ENCODE results near the gene DROSHA. TPM values are rescaled to one million over a fixed set of nuclear protein-coding genes. Genes with fewer than 3 reads are reported as not detected.

The DROSHA gene
- polyA plus RNA-seq, 3 donors, result 2.2 to 12.6 (median 7.6) TPM

DNA sequence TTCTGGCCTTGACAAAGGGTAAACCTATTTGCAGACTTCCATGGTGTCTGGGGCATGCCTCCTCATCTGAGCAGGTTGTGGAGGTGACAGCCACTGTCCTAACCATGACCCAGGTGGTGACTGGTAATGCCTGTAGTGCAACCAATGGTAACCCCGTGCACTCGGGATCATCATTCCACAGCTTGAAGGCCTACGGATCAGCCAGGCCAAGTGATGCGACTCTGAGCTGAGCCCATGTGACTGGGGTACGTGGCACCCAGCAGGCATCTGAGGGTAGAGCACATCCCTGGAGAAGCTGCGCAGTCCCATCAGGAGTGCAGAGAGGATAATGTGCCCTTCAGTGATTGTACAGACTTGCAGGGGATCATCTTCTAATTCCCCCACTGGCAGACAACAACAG lies 35.0 kb downstream of the DROSHA start:
- no peaks in the 10 kb centered on the region for H3K4me1 ChIP-seq (ENCODE audit: control insufficient read depth in 1 of 2, insufficient read depth in 2 of 2, low read length in 2 of 2)
- 97% methylated on average over 6 of the region's 6 CpGs for WGBS (ENCODE audit: insufficient coverage)
- H3K9me3 Mint-ChIP-seq, result peaks cover 0 to 3% (median 0%) of the 10 kb centered on the region in 7 donors

DNA sequence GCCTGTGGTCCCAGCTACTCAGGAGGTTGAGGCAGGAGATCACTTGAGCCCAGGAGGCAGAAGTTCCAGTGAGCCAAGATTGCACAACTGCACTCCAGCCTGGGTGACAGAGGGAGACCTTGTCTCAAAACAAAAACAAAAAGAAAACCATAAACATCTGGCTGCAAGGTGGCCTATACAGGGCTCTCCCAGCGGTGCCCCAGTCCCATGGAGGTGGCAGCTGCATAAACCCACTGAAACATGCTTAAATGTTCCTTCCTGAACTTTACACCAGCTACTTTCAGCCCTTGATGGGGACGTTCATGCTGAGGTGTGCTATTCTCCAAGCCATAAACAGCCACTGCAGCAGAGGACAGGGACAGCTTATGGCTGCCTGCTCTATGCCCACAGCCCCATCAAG lies 35.6 kb downstream of the DROSHA start:
- DNase-seq, result no peak
- Histone ChIP-seq H3K4me3 (replicated peaks in 1 of 3; ENCODE audit: low read depth in 2 of 3, low read length in 3 of 3) (no peak overlapping the region), H3K27ac (ENCODE audit: low read depth in 1 of 2, low read length in 2 of 2) (no peak overlapping the region), H3K9ac (ENCODE audit: insufficient read depth, low read length, poor library complexity, severe bottlenecking) (no peak overlapping the region), H3K9me3 (replicated peaks in 1 of 2; ENCODE audit: control insufficient read depth in 1 of 2, insufficient read depth in 1 of 2, low read length in 2 of 2) (no peaks in the 10 kb centered on the region), H4K20me1 (ENCODE audit: insufficient read depth, low read length) (no peaks in the 10 kb centered on the region), H3K27me3 (ENCODE audit: control insufficient read depth in 2 of 2, insufficient read depth in 2 of 2, low read length in 2 of 2) (no peaks in the 10 kb centered on the region), H3K36me3 (replicated peaks in 1 of 2; ENCODE audit: control insufficient read depth in 1 of 2, insufficient read depth in 2 of 2, low read length in 2 of 2) (peaks cover 75 to 99% of the 10 kb centered on the region in 2 donors), H3K79me2 (ENCODE audit: insufficient read depth, low read length) (no peaks in the 10 kb centered on the region), H2AFZ (ENCODE audit: insufficient read depth, low read depth, low read length, poor library complexity, severe bottlenecking) (no peak overlapping the region), H3K4me1 (ENCODE audit: control insufficient read depth in 1 of 2, insufficient read depth in 2 of 2, low read length in 2 of 2) (no peaks in the 10 kb centered on the region), H3K4me2 (replicated peaks; ENCODE audit: extremely low read depth, low read length, poor library complexity, severe bottlenecking) (no peak overlapping the region)
- Mint-ChIP-seq H3K36me3 (peaks cover 89 to 94% of the 10 kb centered on the region in 2 donors), H3K4me1 (no peaks in the 10 kb centered on the region), H3K4me3 (no peak overlapping the region), H3K27ac (peak overlapping the region in 1 of 7 donors; percentile 17), H3K27me3 (ENCODE audit: low read depth in 3 of 3) (no peaks in the 10 kb centered on the region), H3K9me3 (peaks cover 0 to 3% (median 0%) of the 10 kb centered on the region in 7 donors)
- TF ChIP-seq, protein P1, sequence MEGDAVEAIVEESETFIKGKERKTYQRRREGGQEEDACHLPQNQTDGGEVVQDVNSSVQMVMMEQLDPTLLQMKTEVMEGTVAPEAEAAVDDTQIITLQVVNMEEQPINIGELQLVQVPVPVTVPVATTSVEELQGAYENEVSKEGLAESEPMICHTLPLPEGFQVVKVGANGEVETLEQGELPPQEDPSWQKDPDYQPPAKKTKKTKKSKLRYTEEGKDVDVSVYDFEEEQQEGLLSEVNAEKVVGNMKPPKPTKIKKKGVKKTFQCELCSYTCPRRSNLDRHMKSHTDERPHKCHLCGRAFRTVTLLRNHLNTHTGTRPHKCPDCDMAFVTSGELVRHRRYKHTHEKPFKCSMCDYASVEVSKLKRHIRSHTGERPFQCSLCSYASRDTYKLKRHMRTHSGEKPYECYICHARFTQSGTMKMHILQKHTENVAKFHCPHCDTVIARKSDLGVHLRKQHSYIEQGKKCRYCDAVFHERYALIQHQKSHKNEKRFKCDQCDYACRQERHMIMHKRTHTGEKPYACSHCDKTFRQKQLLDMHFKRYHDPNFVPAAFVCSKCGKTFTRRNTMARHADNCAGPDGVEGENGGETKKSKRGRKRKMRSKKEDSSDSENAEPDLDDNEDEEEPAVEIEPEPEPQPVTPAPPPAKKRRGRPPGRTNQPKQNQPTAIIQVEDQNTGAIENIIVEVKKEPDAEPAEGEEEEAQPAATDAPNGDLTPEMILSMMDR (IDR thresholded peaks at IDR 0.05), result no peak
- intact Hi-C loops (cut with micrococcal nuclease), result no loop called here
- WGBS (ENCODE audit: insufficient coverage), result 89% methylated on average over 1 of the region's 2 CpGs

More for the DNA sequence above, 35.0 kb downstream of the DROSHA start:
- Histone ChIP-seq H4K20me1 (ENCODE audit: insufficient read depth, low read length) (no peaks in the 10 kb centered on the region), H2AFZ (ENCODE audit: insufficient read depth, low read depth, low read length, poor library complexity, severe bottlenecking) (no peak overlapping the region), H3K4me2 (replicated peaks; ENCODE audit: extremely low read depth, low read length, poor library complexity, severe bottlenecking) (no peak overlapping the region), H3K9me3 (replicated peaks in 1 of 2; ENCODE audit: control insufficient read depth in 1 of 2, insufficient read depth in 1 of 2, low read length in 2 of 2) (no peaks in the 10 kb centered on the region), H3K4me3 (replicated peaks in 1 of 3; ENCODE audit: low read depth in 2 of 3, low read length in 3 of 3) (no peak overlapping the region), H3K79me2 (ENCODE audit: insufficient read depth, low read length) (no peaks in the 10 kb centered on the region), H3K27ac (ENCODE audit: low read depth in 1 of 2, low read length in 2 of 2) (no peak overlapping the region), H3K36me3 (replicated peaks in 1 of 2; ENCODE audit: control insufficient read depth in 1 of 2, insufficient read depth in 2 of 2, low read length in 2 of 2) (peaks cover 78 to 99% of the 10 kb centered on the region in 2 donors), H3K9ac (ENCODE audit: insufficient read depth, low read length, poor library complexity, severe bottlenecking) (no peak overlapping the region), H3K27me3 (ENCODE audit: control insufficient read depth in 2 of 2, insufficient read depth in 2 of 2, low read length in 2 of 2) (no peaks in the 10 kb centered on the region)
- Mint-ChIP-seq H3K4me3 (no peak overlapping the region), H3K27ac (peak overlapping the region in 1 of 7 donors; percentile 22), H3K4me1 (no peaks in the 10 kb centered on the region), H3K36me3 (peaks cover 88 to 94% of the 10 kb centered on the region in 2 donors), H3K27me3 (ENCODE audit: low read depth in 3 of 3) (no peaks in the 10 kb centered on the region)
- DNase-seq, result no peak
- TF ChIP-seq, protein P1 (IDR thresholded peaks at IDR 0.05), result no peak
- intact Hi-C loops (cut with micrococcal nuclease), result no loop called here
